Keratinocyte (primary cell): ENCODE data around the gene TMEM123.

Experiments used
- CTCF ChIP-seq, 3 experiments: IDR thresholded peaks in 1 of 3; conservative IDR thresholded peaks in 1 of 3; optimal IDR thresholded peaks in 1 of 3; 2 replicates in 2 of 3; 3 replicates in 1 of 3; pipeline versions ENCODE3 to v1.5.1; 2011; ENCODE audit warnings: low read length in 3 of 3, mild to moderate bottlenecking in 3 of 3, moderate library complexity in 2 of 3, control low read depth in 1 of 3, inconsistent platforms in 1 of 3; ENCODE audit not compliant: insufficient read depth in 2 of 3; ENCODE audit errors: extremely low read depth in 1 of 3
- EZH2 ChIP-seq: IDR thresholded peaks from one replicate; pipeline ENCODE4 v1.6.1; 2012; ENCODE audit warnings: inconsistent platforms, mild to moderate bottlenecking, low read length, moderate library complexity

- TF ChIP-seq CTCF (optimal IDR thresholded peaks at IDR 0.05 in 1 of 3, IDR thresholded peaks at IDR 0.05 in 1 of 3, conservative IDR thresholded peaks at IDR 0.05 in 1 of 3; ENCODE audit: extremely low read depth in 1 of 3, insufficient read depth in 2 of 3, low read length in 3 of 3) (no peak), EZH2 (no peak)
Observed at GRCh38 chr11:102457865-102458264, 5.3 kb upstream of the TMEM123 start.
